Epithelial cell of proximal tubule (primary cell): ENCODE measurements around the gene XPC. TPM values are rescaled to one million over a fixed set of nuclear protein-coding genes. Genes with fewer than 3 reads are reported as not detected.

Experiments
- DNase-seq: peaks from one replicate; pipeline ENCODE4 v3.0.0-alpha.2; 2011; ENCODE audit warnings: low read depth
- H3K4me3 ChIP-seq: 2 replicates; pipeline ENCODE4 v1.5.1; 2011; ENCODE audit warnings: low read depth, mild to moderate bottlenecking, low read length
- total RNA-seq: library from RNA; depleted of rRNA; stranded (reverse); fragments of >200 nt; gene quantifications from 2 replicates; pipeline ENCODE4 v1.2.3, GENCODE V29; 2015
- TF ChIP-seq, protein P1 (sequence below): conservative IDR thresholded peaks from 2 replicates; pipeline ENCODE4 v1.5.1; 2012; ENCODE audit warnings: low read depth, mild to moderate bottlenecking, low read length

The XPC gene
- total RNA-seq, 1 donor from 2014 or later, result 27.8 TPM

DNA sequence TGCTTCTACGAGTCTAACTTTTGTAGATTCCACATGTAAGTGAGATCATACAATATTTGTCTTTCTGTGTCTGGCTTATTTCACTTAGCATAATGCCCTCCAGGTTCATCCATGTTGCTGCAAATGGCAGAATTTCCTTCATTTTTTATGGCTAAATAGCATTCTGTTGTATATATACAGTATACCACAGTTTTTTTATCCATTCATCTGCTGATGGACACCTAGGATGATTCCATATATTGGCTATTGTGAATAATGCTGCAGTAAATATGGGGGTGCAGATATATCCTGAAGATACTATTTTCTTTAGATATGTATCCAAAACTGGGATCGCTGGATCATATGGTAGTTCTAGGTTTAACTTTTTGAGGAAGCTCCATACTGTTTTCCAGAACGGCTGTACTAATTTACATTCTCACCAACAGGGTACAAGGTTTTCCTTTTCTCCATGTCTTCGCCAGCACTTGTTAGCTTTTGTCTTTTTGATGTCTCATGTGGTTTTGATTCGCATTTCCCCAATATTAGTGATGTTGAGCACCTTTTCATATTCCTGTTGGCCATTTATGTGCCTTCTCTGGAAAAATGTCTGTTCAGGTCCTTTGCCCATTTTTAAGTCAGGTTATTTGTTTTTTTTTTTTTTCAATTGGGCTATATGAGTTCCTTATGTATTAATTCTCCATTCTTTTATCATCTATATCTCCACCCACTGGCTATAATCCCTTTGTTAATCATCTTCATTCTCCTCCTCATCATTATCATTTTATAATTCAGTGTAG lies 80.6 kb downstream of the XPC start:
- DNase-seq, result no peak
- H3K4me3 ChIP-seq, result no peak overlapping the region
- TF ChIP-seq, protein P1, sequence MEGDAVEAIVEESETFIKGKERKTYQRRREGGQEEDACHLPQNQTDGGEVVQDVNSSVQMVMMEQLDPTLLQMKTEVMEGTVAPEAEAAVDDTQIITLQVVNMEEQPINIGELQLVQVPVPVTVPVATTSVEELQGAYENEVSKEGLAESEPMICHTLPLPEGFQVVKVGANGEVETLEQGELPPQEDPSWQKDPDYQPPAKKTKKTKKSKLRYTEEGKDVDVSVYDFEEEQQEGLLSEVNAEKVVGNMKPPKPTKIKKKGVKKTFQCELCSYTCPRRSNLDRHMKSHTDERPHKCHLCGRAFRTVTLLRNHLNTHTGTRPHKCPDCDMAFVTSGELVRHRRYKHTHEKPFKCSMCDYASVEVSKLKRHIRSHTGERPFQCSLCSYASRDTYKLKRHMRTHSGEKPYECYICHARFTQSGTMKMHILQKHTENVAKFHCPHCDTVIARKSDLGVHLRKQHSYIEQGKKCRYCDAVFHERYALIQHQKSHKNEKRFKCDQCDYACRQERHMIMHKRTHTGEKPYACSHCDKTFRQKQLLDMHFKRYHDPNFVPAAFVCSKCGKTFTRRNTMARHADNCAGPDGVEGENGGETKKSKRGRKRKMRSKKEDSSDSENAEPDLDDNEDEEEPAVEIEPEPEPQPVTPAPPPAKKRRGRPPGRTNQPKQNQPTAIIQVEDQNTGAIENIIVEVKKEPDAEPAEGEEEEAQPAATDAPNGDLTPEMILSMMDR, result no peak

DNA sequence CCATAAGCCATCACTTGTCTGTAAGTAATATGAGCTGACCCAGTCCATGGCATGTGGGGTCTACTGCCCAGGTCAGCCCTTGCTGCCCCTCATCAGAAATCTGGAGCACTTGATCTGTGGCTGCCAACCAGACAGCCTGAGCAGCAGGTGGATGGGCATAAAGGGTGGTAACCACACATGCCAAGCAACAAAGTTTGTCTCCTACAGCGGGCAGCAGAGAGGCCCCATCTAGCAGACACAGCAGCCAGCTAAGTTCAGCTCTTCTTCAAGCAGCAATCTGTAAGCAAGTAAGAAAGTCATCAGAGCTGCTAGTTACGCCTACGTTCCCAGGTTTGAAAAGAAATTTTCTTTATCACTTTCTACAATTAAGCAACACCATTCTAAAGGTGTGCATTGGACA lies 81.7 kb downstream of the XPC start:
- no peak overlapping the region for H3K4me3 ChIP-seq
- no peak for DNase-seq
- TF ChIP-seq, protein P1, result no peak

Other genes starting within 250 kb of the XPC start
- 16.5 and 29.4 TPM in 2 replicates for gene CHCHD4, start 53.7 kb downstream of the XPC start, total RNA-seq
- 56.3 and 58.6 TPM in 2 replicates for gene TMEM43, start 53.5 kb downstream of the XPC start, total RNA-seq
- gene LSM3, start 216 bp upstream of the XPC start, total RNA-seq, result 24.7 and 24.9 TPM in 2 replicates
- 24.2 and 27.9 TPM in 2 replicates for gene SLC6A6, start 224.0 kb upstream of the XPC start, total RNA-seq